HG03045 (cell line): ENCODE results near the gene ANXA2.
"Not testable (repeated sequence)": the region's sequence is repeated elsewhere in the genome, so short reads cannot be mapped to it uniquely, and the experiment has no call there.

Source experiments
- ATAC-seq: cut with Tn5 transposase; IDR thresholded peaks from one replicate; pipeline ENCODE4 v1.9.1; 2021; ENCODE audit warnings: mild to moderate bottlenecking, moderate library complexity; ENCODE audit not compliant: unreplicated experiment

Gene ANXA2

GRCh38 chr15:60411774-60412425, 14.1 kb upstream of the ANXA2 start:
- ATAC-seq, result no peak

GRCh38 chr15:60410350-60410749, 12.6 kb upstream of the ANXA2 start:
- not testable (repeated sequence) for ATAC-seq

GRCh38 chr15:60408463-60408981, 10.7 kb upstream of the ANXA2 start:
- ATAC-seq, result no peak

- ATAC-seq, result no peak
These were observed 9.6 kb upstream of the ANXA2 start for GRCh38 chr15:60407415-60407805.

- no peak for ATAC-seq
These were observed 9.0 kb upstream of the ANXA2 start for GRCh38 chr15:60406513-60407414.

- ATAC-seq, result no peak
These were observed 7.6 kb upstream of the ANXA2 start for GRCh38 chr15:60405399-60405798.

- ATAC-seq, result not testable (repeated sequence)
These were observed 6.6 kb upstream of the ANXA2 start for GRCh38 chr15:60404351-60404750.

- ATAC-seq, result no peak
These were observed 3.2 kb upstream of the ANXA2 start for GRCh38 chr15:60400944-60401343.

- no peak for ATAC-seq
These were observed 2.1 kb upstream of the ANXA2 start for GRCh38 chr15:60399931-60400330.

- no peak for ATAC-seq
These were observed 1.6 kb upstream of the ANXA2 start for GRCh38 chr15:60399246-60399915.

GRCh38 chr15:60396958-60397771, 621 bp downstream of the ANXA2 start:
- ATAC-seq, result peak; percentile 69

GRCh38 chr15:60396560-60396957, 1.2 kb downstream of the ANXA2 start:
- ATAC-seq, result no peak

GRCh38 chr15:60396100-60396499, 1.7 kb downstream of the ANXA2 start:
- no peak for ATAC-seq

- no peak for ATAC-seq
These were observed 2.3 kb downstream of the ANXA2 start for GRCh38 chr15:60395276-60396011.

- no peak for ATAC-seq
These were observed 3.1 kb downstream of the ANXA2 start for GRCh38 chr15:60394689-60395097.

- ATAC-seq, result no peak
These were observed 4.6 kb downstream of the ANXA2 start for GRCh38 chr15:60392986-60393790.

- no peak for ATAC-seq
These were observed 5.2 kb downstream of the ANXA2 start for GRCh38 chr15:60392601-60392985.

GRCh38 chr15:60391722-60392315, 6.0 kb downstream of the ANXA2 start:
- ATAC-seq, result no peak
